GM13976 (cell line): ENCODE measurements around the gene ARID5B.

Experiments used
- DNase-seq: peaks from one replicate; pipeline ENCODE4 v3.0.0; 2012; ENCODE audit warnings: low spot score
- in situ Hi-C: fragments of 300-500 bp; cut with MboI; formaldehyde crosslinking; loops from one replicate; pipeline ENCODE4 v1.12.0; 2022; ENCODE audit warnings: low sequenced_read_pairs, mixed read lengths, inconsistent platforms; ENCODE audit not compliant: unreplicated experiment
- TF ChIP-seq, protein P1 (sequence below): IDR thresholded peaks from 2 replicates; pipeline ENCODE4 v1.5.1; 2012; ENCODE audit warnings: borderline replicate concordance, mild to moderate bottlenecking; ENCODE audit not compliant: insufficient read depth; ENCODE audit errors: extremely low read depth, missing control alignments, control extremely low read depth

ARID5B gene

DNA sequence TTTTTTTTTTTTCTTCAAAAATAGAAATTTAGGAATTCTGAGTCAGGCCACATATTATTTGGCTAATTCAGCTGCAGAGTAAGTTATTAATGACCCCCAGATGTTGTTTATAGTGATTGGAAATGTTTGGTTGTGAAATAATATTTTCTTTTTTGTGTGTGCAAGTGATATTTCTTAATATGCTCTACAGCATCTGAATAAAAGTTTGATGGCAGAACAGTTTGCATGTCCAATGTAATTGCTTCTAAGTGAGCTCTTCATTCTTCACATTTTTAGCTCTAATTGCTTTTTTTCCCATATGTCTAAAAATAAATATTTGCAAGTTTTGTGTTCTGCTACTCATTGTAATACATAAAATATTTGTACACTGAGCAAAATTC lies 116.0 kb downstream of the ARID5B start:
- in situ Hi-C loops: no loop called here
- no peak for DNase-seq
- TF ChIP-seq, protein P1, sequence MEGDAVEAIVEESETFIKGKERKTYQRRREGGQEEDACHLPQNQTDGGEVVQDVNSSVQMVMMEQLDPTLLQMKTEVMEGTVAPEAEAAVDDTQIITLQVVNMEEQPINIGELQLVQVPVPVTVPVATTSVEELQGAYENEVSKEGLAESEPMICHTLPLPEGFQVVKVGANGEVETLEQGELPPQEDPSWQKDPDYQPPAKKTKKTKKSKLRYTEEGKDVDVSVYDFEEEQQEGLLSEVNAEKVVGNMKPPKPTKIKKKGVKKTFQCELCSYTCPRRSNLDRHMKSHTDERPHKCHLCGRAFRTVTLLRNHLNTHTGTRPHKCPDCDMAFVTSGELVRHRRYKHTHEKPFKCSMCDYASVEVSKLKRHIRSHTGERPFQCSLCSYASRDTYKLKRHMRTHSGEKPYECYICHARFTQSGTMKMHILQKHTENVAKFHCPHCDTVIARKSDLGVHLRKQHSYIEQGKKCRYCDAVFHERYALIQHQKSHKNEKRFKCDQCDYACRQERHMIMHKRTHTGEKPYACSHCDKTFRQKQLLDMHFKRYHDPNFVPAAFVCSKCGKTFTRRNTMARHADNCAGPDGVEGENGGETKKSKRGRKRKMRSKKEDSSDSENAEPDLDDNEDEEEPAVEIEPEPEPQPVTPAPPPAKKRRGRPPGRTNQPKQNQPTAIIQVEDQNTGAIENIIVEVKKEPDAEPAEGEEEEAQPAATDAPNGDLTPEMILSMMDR: no peak

DNA sequence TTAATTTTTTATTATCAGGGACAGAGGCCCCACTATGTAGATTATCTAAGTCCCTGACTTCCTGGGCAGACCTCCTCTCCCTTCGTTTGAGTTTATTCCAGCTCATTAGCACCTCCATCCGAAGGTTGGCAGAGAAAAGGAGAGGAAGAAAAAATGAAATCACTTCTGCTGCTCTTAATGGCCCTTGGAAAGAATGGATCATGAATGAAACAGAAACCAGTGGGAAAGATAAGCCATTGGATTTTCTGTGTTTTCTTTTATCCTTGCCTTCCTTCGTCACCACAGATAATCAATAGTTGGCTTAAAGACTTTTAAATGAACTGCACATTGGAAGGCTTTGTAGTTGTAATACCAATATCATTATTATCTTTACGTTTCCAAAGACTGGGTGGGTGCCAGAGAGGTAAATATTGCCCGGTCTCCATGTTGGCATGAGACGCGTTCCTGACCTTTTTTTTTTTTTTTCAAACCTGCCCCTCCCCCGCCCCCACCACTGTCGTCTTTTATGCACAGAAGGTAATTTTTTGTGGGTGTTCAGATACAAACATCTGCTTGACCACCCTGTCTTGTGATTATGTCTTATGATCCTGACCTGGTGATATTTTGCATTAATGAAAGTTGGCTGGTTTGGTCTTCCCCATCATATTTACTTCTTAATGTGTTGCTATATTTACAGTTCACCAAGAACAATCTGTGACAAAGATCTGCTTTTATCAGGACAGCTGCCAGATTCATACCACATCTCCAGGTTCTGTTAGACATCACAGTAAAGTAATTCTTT lies 116.8 kb downstream of the ARID5B start:
- in situ Hi-C loops: no loop called here
- TF ChIP-seq, protein P1: no peak
- no peak for DNase-seq

DNA sequence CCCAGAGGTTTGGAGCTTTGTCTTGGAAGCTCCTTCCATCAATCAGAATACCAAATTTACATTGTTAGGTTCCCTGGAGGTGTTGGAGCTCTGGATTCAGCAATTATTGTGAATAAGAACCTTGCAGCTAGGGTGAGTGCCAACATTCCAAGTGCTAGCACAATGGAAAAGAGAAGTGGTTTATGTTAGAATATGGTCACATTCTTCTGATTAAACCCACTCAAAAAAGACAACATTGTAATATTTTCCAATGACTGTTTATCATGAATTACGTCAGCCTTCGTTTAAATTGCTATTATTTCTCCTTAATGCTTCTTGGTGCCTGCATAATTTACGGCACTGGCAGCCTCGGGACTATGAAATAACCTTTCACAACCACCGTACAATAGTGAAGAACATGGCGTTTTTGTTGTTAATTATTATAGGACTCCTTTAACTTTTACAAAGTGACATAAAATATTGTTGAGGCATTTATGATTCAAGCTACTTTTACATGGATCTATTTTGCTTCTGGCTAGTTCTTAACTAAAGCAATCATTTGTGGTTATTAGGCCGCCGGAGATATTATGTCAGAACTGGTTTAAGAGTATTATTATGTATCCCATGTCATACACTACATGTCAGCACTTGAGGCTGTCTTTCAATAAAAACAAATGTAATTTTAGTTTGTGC lies 117.7 kb downstream of the ARID5B start:
- TF ChIP-seq, protein P1: no peak
- DNase-seq: no peak
- in situ Hi-C loops: no loop called here

DNA sequence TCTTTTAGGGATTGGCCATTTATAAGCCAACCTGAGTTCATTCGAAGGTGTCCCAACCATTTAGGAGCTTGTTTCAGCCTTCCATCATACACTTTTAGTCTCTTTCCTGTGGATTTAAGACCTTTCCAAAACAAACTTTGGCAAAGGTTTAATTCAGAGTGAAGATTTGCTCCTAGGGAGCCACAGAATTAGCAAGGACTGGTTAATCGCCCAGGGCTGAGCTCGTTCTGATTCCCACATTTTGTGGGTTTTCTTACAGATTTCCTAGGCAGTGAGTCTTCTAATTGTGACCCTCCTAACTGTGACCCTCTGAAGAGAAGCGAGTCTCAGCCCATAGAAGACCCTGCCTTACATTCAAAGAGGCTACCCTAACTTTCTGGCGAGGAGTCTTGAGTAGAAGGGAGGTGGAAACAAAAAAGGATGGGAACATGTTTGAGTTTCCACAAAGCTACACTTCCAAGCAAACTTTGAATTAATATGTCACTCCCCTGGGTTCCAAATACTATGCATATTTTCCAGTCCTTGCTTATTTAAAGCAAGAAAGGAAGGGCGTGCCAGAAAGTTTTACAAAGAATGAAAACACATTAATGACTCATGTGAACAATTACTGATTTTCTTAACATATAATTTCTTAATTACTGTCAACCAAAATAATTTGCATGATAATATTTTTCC lies 118.3 kb downstream of the ARID5B start:
- in situ Hi-C loops: no loop called here
- no peak for DNase-seq
- TF ChIP-seq, protein P1: no peak

DNA sequence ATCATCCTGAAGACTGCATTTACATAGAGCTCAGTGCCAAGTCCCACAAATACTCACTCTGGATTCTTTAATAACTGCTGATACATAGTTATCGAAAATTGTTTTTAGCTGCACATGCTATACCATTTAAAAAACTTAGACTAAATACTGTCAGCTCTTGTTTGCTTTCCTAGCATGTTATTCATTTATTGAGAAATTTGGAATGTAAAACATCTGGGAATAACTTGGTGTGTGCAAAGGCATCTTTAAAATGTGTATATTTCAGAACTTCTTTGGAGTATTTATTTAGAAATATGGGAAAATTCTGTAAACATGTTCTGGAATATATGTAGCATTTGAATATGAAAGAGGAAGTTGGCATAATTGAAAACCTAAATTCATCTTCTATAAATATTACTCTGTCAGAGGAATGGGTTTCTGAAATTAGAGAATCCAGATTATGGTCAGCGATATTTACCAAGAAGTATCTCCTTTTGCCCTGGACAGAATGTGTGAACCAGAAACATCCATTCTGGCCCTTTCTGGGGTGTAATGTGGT lies 119.7 kb downstream of the ARID5B start:
- in situ Hi-C loops: no loop called here
- TF ChIP-seq, protein P1: no peak
- DNase-seq: no peak

DNA sequence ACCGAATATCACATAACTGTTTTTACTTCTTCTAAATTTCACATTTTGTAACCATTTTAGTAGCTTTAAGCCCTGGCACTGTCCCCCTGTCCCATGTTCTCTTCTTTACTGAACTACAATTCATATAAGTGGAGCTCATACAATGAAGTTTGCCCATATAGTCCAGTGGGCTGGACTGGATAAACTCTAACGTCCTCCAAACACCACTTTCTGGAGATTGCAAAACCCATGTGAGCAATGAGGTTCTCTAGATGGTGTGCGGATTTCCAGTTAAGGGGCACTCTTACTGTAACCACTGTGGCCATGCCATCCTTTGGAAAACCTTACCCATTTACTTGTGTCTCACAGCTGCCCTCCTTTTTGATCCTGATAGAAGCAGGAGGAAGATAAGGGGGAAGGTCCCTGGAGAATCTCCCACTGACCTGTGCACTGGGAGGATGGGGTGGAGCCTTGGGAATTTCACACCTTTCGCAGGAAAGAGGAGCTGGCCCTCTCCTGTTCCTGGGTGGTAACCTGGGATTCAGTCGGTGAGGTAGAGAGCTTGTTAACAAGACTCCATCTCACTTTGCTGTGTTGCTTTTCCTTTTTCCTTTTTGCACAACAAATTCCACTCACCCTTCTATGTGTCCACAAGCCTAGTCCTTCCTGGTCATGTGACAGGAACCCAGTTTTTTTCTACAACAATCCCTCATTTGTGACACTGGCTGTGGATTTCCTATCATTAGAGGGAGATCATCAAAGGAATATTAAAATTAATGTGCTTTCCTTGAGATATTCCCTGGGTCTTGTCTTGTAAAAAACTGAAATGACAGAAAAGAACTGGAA lies 120.7 kb downstream of the ARID5B start:
- no peak for DNase-seq
- TF ChIP-seq, protein P1: no peak
- in situ Hi-C loops: no loop called here
